Measurements from ENCODE around the gene PIM1.

DNA sequence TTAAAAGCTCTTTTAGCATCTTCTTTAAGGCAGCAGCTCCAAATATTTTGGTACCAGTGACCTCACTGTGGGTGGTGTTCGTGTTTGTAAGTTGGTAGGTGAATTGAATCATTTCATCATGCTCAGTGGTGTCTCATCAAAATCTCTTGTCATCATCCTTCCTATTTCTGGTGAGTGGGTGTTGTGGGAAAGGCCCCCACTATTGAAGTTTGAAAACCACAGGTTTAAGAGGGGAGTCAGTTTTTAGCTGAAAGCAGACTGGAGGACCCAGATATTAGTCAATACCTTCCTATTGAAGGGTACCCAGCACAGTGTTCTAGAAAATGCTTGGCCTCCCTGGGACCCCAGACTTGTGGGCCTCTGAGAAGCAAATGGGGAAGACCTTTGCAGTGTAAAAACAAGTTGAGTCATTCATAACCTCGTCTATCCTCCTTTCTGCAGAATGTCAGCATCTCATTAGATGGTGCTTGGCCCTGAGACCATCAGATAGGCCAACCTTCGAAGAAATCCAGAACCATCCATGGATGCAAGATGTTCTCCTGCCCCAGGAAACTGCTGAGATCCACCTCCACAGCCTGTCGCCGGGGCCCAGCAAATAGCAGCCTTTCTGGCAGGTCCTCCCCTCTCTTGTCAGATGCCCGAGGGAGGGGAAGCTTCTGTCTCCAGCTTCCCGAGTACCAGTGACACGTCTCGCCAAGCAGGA is 3.7 kb downstream of the PIM1 start:
- no peak for TF ChIP-seq POLR2A (IDR thresholded peaks at IDR 0.05)
- TF ChIP-seq, protein P1, sequence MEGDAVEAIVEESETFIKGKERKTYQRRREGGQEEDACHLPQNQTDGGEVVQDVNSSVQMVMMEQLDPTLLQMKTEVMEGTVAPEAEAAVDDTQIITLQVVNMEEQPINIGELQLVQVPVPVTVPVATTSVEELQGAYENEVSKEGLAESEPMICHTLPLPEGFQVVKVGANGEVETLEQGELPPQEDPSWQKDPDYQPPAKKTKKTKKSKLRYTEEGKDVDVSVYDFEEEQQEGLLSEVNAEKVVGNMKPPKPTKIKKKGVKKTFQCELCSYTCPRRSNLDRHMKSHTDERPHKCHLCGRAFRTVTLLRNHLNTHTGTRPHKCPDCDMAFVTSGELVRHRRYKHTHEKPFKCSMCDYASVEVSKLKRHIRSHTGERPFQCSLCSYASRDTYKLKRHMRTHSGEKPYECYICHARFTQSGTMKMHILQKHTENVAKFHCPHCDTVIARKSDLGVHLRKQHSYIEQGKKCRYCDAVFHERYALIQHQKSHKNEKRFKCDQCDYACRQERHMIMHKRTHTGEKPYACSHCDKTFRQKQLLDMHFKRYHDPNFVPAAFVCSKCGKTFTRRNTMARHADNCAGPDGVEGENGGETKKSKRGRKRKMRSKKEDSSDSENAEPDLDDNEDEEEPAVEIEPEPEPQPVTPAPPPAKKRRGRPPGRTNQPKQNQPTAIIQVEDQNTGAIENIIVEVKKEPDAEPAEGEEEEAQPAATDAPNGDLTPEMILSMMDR (IDR thresholded peaks at IDR 0.05) = no peak
